ENCODE data around the gene RHOF.

GRCh38 chr12:121751034-121751433, 42.5 kb downstream of the RHOF start:
- TF ChIP-seq POLR2A (IDR thresholded peaks at IDR 0.05) (no peak), CTCF (IDR thresholded peaks at IDR 0.05) (no peak)

Measured in breast epithelium (tissue), 3 donors.